ENCODE measurements around the gene CERS6.

The CERS6 gene

DNA sequence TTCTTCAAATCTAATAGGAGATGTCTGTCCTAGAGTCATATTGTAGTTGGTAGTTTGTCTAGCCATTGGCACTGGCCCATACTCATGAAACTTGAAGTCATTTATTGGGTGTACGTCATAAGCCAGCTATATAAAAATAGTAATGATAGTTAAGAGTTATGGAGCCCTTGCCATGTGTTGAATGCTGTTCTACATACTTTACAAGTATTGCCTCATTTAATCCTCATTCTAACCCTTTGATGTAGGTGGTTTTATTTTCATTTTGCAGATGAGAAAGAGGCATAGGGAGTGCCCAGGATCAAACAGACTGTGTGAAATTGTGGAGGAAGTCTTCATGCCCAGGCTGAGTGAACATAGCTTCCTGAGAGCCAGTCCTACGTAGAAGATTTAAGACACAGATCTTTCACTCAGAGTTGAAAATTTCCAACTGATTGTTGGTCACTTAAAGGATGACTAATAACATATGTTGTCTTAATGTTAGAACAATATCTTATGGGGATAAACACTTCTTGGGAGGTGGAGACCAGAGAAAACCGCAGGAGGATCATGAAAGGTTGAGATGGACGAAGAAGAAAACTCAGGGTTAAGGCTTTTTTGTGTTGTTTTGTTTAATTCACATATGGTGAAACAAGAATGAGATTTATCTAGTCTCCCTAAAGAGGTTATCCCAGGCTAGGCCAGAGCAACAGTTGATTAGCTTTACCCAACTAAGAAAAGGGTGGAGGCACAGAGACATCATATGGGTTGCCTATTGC lies 156.0 kb downstream of the CERS6 start:
- POLR2A ChIA-PET: no interaction called here

DNA sequence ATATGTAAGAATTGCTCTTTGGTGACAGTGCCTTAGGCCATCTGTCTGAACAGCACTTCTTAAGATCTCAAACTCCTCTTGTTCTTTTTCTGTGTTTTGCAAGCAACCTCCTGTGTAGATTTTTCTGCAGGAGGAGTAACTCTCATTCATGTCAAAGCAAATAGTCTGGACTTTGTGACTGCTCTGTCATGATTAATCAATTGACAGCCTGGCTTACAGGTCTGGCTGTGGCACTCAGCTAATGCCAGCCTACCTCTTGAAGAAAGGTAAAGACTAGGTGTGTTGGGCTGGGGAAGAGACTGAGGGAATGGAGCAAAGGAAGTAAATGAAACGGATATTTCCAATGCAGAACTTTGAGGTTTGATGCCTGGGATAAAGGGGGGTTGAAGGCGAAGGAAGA lies 156.6 kb downstream of the CERS6 start:
- DNase-seq (ENCODE audit: extremely low spot score): no peak
- ChIA-PET POLR2A (no interaction called here), CTCF (no interaction called here)
- TF ChIP-seq BHLHE40 (IDR thresholded peaks at IDR 0.05; ENCODE audit: borderline replicate concordance) (no peak), NFRKB (IDR thresholded peaks at IDR 0.05) (no peak), LEF1 (IDR thresholded peaks at IDR 0.05; ENCODE audit: borderline replicate concordance) (no peak), SUZ12 (IDR thresholded peaks at IDR 0.05) (no peak), FOXM1 (IDR thresholded peaks at IDR 0.05; ENCODE audit: borderline replicate concordance) (no peak), ARNT (IDR thresholded peaks at IDR 0.05) (no peak)

More for the DNA sequence above, 156.0 kb downstream of the CERS6 start:
- CTCF ChIA-PET: no interaction called here
- TF ChIP-seq ZNF384 (IDR thresholded peaks at IDR 0.05) (no peak), HDGF (IDR thresholded peaks at IDR 0.05; ENCODE audit: borderline replicate concordance) (no peak), SP1 (IDR thresholded peaks at IDR 0.05) (no peak), SUZ12 (IDR thresholded peaks at IDR 0.05) (no peak), CTBP1 (IDR thresholded peaks at IDR 0.05; ENCODE audit: borderline replicate concordance) (no peak), LEF1 (IDR thresholded peaks at IDR 0.05; ENCODE audit: borderline replicate concordance) (no peak), L3MBTL2 (conservative IDR thresholded peaks at IDR 0.05) (no peak)
- no peak for DNase-seq (ENCODE audit: extremely low spot score)

DNA sequence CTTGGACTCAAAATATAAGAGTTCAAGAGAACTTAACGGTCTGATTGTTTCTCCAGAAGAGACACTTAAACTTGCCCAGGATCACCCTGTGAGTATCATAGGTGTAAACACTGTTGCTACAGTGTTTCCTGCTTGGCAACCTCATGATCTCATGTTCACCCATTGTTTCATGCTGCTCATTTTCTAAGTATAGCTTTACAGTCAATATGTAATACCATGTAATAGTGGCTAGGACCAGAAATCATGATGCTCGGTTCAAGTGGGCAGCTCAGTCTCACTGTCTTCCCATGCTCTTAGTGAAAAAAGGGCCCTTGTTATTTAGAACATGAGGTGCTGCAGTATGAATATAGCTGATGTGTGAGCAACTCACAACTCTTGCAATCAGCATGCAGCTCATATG lies 157.5 kb downstream of the CERS6 start:
- ChIA-PET POLR2A (no interaction called here), CTCF (no interaction called here)
- no peak for TF ChIP-seq NFRKB (IDR thresholded peaks at IDR 0.05)
- TF ChIP-seq FOXM1 (IDR thresholded peaks at IDR 0.05; ENCODE audit: borderline replicate concordance): no peak
- no peak for TF ChIP-seq BHLHE40 (IDR thresholded peaks at IDR 0.05; ENCODE audit: borderline replicate concordance)
- no peak for TF ChIP-seq FOXA1 (IDR thresholded peaks at IDR 0.05)
- TF ChIP-seq SP1 (IDR thresholded peaks at IDR 0.05): no peak
- no peak for TF ChIP-seq LEF1 (IDR thresholded peaks at IDR 0.05; ENCODE audit: borderline replicate concordance)
- TF ChIP-seq FOXK2 (IDR thresholded peaks at IDR 0.05): no peak
- no peak for TF ChIP-seq HDGF (IDR thresholded peaks at IDR 0.05; ENCODE audit: borderline replicate concordance)
- no peak for DNase-seq (ENCODE audit: extremely low spot score)

DNA sequence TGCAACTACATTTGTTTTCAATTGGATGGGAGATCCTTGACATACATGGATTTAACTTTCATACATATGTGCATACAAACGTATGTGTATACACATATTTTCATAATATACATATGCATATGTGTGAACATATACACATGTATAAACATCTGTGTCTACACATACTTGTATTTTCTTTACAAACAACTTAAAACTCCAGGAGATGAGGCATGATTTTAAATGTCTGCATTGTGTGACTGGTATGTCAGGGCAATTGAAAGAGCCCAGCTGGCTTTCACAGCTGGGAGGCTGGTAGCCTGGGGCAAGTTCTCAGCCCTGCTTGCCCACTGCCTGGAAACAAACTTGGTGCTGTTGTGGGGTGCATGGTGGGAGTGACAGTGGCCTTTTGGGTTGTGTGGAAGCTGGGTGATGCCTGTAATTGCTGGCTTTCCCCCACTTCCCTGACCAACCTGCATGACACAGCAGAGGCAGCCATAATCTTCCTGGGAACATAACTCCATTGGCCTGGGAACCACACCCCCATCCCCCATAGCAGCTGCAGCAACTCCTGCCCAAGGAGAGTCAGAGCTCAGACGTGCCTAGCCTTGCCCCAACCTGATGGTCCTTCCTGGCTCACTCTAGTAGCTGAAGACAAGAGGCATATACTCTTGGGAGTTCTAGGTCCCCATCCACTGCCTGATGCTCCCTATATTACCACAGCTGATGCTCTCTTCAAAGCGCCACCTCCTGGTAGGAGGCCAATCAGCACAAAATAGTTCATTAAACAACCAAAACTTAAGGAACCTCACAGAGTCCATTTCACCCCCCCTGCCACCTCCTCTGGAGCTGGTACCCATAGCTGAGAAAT lies 158.3 kb downstream of the CERS6 start:
- CTCF ChIA-PET: interaction anchor here (1.0 kb wide), 1 partner anchor 120 kb away, joined by 3 read pairs; no protein-coding TSS in a partner anchor
- POLR2A ChIA-PET: no interaction called here
- no peak for TF ChIP-seq ELF4 (IDR thresholded peaks at IDR 0.05)
- no peak for TF ChIP-seq L3MBTL2 (conservative IDR thresholded peaks at IDR 0.05)
- TF ChIP-seq HDGF (IDR thresholded peaks at IDR 0.05; ENCODE audit: borderline replicate concordance): no peak
- TF ChIP-seq CTBP1 (IDR thresholded peaks at IDR 0.05; ENCODE audit: borderline replicate concordance): no peak
- no peak for TF ChIP-seq ZNF384 (IDR thresholded peaks at IDR 0.05)
- no peak for TF ChIP-seq LEF1 (IDR thresholded peaks at IDR 0.05; ENCODE audit: borderline replicate concordance)
- TF ChIP-seq ARNT (IDR thresholded peaks at IDR 0.05): no peak
- no peak for TF ChIP-seq BHLHE40 (IDR thresholded peaks at IDR 0.05; ENCODE audit: borderline replicate concordance)
- no peak for TF ChIP-seq FOXK2 (IDR thresholded peaks at IDR 0.05)
- no peak for DNase-seq (ENCODE audit: extremely low spot score)

DNA sequence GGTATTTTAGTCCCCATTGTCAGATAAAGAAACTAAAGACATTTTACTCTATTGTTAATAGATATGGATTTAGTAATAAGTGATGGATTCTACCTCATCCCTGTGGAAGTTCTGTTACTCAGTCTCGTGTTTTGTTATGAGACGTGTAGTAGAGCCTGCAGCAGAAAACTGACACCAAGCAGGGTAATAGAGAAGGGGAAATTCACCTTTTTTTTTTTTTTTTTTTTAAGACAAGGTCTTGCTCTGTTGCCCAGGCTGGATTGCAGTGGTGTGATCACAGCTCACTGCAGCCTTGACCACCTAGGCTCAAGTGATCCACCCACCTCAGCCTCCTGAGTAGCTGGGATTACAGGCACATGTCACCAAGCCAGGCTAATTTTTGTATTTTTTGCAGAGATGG lies 164.5 kb downstream of the CERS6 start:
- ChIA-PET POLR2A (no interaction called here), CTCF (no interaction called here)
- TF ChIP-seq FOXA1 (IDR thresholded peaks at IDR 0.05) (no peak), HDGF (IDR thresholded peaks at IDR 0.05; ENCODE audit: borderline replicate concordance) (no peak), SP1 (IDR thresholded peaks at IDR 0.05) (no peak), NFRKB (IDR thresholded peaks at IDR 0.05) (no peak), TARDBP (IDR thresholded peaks at IDR 0.05) (no peak), BHLHE40 (IDR thresholded peaks at IDR 0.05; ENCODE audit: borderline replicate concordance) (no peak)
- TF ChIP-seq, protein P1, sequence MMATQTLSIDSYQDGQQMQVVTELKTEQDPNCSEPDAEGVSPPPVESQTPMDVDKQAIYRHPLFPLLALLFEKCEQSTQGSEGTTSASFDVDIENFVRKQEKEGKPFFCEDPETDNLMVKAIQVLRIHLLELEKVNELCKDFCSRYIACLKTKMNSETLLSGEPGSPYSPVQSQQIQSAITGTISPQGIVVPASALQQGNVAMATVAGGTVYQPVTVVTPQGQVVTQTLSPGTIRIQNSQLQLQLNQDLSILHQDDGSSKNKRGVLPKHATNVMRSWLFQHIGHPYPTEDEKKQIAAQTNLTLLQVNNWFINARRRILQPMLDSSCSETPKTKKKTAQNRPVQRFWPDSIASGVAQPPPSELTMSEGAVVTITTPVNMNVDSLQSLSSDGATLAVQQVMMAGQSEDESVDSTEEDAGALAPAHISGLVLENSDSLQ (IDR thresholded peaks at IDR 0.05): no peak
- DNase-seq (ENCODE audit: extremely low spot score): no peak

DNA sequence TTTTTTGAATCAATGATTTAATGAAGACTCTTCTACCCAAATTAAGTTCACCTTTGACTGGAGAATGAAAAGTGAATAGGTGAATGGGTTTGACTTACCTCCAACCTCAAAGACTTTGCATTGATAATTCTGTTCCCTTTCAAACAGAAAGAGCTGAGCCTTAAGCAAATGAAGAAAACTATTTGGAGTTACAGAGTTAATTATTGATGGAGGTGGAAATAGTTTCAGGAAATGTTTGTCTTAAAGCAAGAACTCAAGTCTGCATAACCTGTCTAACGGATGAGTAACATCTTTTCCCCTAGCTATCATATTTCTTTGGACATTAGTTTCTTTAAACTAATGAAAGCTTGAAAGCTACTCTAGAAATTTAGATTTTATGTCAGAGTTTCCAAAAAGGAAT lies 166.5 kb downstream of the CERS6 start:
- no peak for TF ChIP-seq BHLHE40 (IDR thresholded peaks at IDR 0.05; ENCODE audit: borderline replicate concordance)
- TF ChIP-seq ELF4 (IDR thresholded peaks at IDR 0.05): no peak
- TF ChIP-seq HDGF (IDR thresholded peaks at IDR 0.05; ENCODE audit: borderline replicate concordance): no peak
- no peak for TF ChIP-seq NFRKB (IDR thresholded peaks at IDR 0.05)
- no peak for TF ChIP-seq CTBP1 (IDR thresholded peaks at IDR 0.05; ENCODE audit: borderline replicate concordance)
- TF ChIP-seq LEF1 (IDR thresholded peaks at IDR 0.05; ENCODE audit: borderline replicate concordance): no peak
- no peak for TF ChIP-seq L3MBTL2 (conservative IDR thresholded peaks at IDR 0.05)
- no peak for TF ChIP-seq ARNT (IDR thresholded peaks at IDR 0.05)
- no peak for TF ChIP-seq FOXA1 (IDR thresholded peaks at IDR 0.05)
- TF ChIP-seq ZNF384 (IDR thresholded peaks at IDR 0.05): no peak
- no peak for TF ChIP-seq FOXK2 (IDR thresholded peaks at IDR 0.05)
- no peak for TF ChIP-seq SUZ12 (IDR thresholded peaks at IDR 0.05)
- TF ChIP-seq, protein P1 (IDR thresholded peaks at IDR 0.05): no peak
- no peak for TF ChIP-seq SP1 (IDR thresholded peaks at IDR 0.05)
- TF ChIP-seq TARDBP (IDR thresholded peaks at IDR 0.05): no peak
- no peak for TF ChIP-seq FOXM1 (IDR thresholded peaks at IDR 0.05; ENCODE audit: borderline replicate concordance)
- CTCF ChIA-PET: no interaction called here
- POLR2A ChIA-PET: no interaction called here
- DNase-seq (ENCODE audit: extremely low spot score): no peak

All from HEK293T (cell line).